GM12878 (cell line): ENCODE measurements around the gene RNF175. TPM values are rescaled to one million over a fixed set of nuclear protein-coding genes. Genes with fewer than 3 reads are reported as not detected.

Experiments used
- ATAC-seq: fragments of 200-7000 bp; cut with Tn5 transposase; 3 replicates; pipeline ENCODE4 v1.9.1; 2020; ENCODE audit warnings: mild to moderate bottlenecking, moderate library complexity
- BruUV-seq: library from RNA; stranded (reverse); fragments of 400-500 nt; replicated peaks from 2 replicates; lab custom pipeline; 2021; lab: Mats Ljungman, UMichigan
- CTCF ChIA-PET: fragments of 300-600 bp; sonication (Branson Sonifier 250); formaldehyde crosslinking; extraction: SDS; loops from one replicate; lab custom pipeline; 2021; ENCODE audit warnings: inconsistent platforms; lab: Yijun Ruan, JAX
- POLR2A ChIA-PET: fragments of 350-600 bp; formaldehyde crosslinking; extraction: SDS; loops from one replicate; lab custom pipeline; 2021; ENCODE audit warnings: inconsistent platforms; lab: Charles Lee
- RAD21 ChIA-PET: fragments of 300-600 bp; sonication (Branson Sonifier 250); formaldehyde crosslinking; loops from one replicate; lab custom pipeline; 2023; ENCODE audit warnings: antibody characterized with exemption; ENCODE audit not compliant: unreplicated experiment; lab: Charles Lee
- SMC1A ChIA-PET: fragments of 300-600 bp; sonication (Branson Sonifier 250); formaldehyde crosslinking; loops from one replicate; lab custom pipeline; 2023; ENCODE audit not compliant: unreplicated experiment, uncharacterized antibody; lab: Charles Lee
- DNase-seq: peaks from one replicate; pipeline ENCODE4 v3.0.0-alpha.2; 2011; ENCODE audit warnings: low read depth, low spot score
- FAIRE-seq: peaks from 3 replicates; lab custom pipeline; 2011; peaks lifted over from hg19 to GRCh38; lab: Jason Lieb, UNC
- H2AFZ ChIP-seq: 2 replicates; pipeline ENCODE4 v1.6.0; 2011; ENCODE audit warnings: low read depth, low read length, control low read depth; ENCODE audit not compliant: control insufficient read depth
- H3K27ac ChIP-seq: 2 replicates; pipeline ENCODE4 v1.5.1; 2011; ENCODE audit warnings: control low read depth; ENCODE audit not compliant: control insufficient read depth, insufficient read depth
- H3K27me3 ChIP-seq, 2 experiments: replicated peaks in 1 of 2; 2 replicates each; pipeline versions ENCODE4 v1.6.0 to v1.6.1; 2011; ENCODE audit warnings: low read length in 1 of 2; ENCODE audit not compliant: control insufficient read depth in 2 of 2, insufficient read depth in 2 of 2
- H3K36me3 ChIP-seq, 2 experiments: 2 replicates each; pipeline ENCODE4 v1.5.1; 2011; ENCODE audit warnings: low read length in 1 of 2; ENCODE audit not compliant: control insufficient read depth in 2 of 2, insufficient read depth in 2 of 2
- H3K4me1 ChIP-seq: 2 replicates; pipeline ENCODE4 v1.6.1; 2011; ENCODE audit warnings: mild to moderate bottlenecking, low read length, moderate library complexity, mixed read lengths; ENCODE audit not compliant: control insufficient read depth, insufficient read depth
- H3K4me2 ChIP-seq: 2 replicates; pipeline ENCODE4 v1.6.0; 2011; ENCODE audit warnings: control low read depth; ENCODE audit not compliant: control insufficient read depth, insufficient read depth
- H3K4me3 ChIP-seq: fragments of 200-600 bp; sonication (generic); 2 replicates; pipeline ENCODE4 v1.5.1; 2016
- H3K79me2 ChIP-seq: 2 replicates; pipeline ENCODE4 v1.6.0; 2011; ENCODE audit warnings: low read length; ENCODE audit not compliant: control insufficient read depth, insufficient read depth
- H3K9ac ChIP-seq: 2 replicates; pipeline ENCODE4 v1.8.0; 2011; ENCODE audit warnings: low read length, control low read depth, mixed read lengths; ENCODE audit not compliant: control insufficient read depth, insufficient read depth
- H3K9me3 ChIP-seq: replicated peaks from 3 replicates; pipeline ENCODE4 v1.5.1; 2011; ENCODE audit warnings: mild to moderate bottlenecking, low read length; ENCODE audit not compliant: control insufficient read depth, insufficient read depth
- H4K20me1 ChIP-seq: 2 replicates; pipeline ENCODE4 v1.6.0; 2011; ENCODE audit not compliant: control insufficient read depth, insufficient read depth
- CHD4 ChIP-seq: fragments of 200-600 bp; sonication (generic); IDR thresholded peaks from 2 replicates; pipeline ENCODE4 v1.6.1; 2016; ENCODE audit warnings: mild to moderate bottlenecking
- FOXM1 ChIP-seq: IDR thresholded peaks from 2 replicates; pipeline ENCODE4 v1.6.1; 2012; ENCODE audit warnings: low read depth, mild to moderate bottlenecking, inconsistent platforms, low read length, moderate library complexity
- HDAC6 ChIP-seq: fragments of 200-600 bp; sonication (generic); IDR thresholded peaks from one replicate; pipeline ENCODE4 v1.8.0; 2017; ENCODE audit warnings: antibody characterized with exemption; ENCODE audit not compliant: unreplicated experiment
- NRF1 ChIP-seq: conservative IDR thresholded peaks from 2 replicates; pipeline ENCODE4 v1.6.1; 2011; ENCODE audit warnings: mild to moderate bottlenecking, low read depth, low read length, improper control_type of control experiment
- POLR2AphosphoS5 ChIP-seq: IDR thresholded peaks from 2 replicates; pipeline ENCODE4 v1.6.1; 2011; ENCODE audit warnings: mild to moderate bottlenecking, low read length, inconsistent platforms
- SIX5 ChIP-seq: IDR thresholded peaks from 2 replicates; pipeline ENCODE4 v1.6.1; 2011; ENCODE audit warnings: mild to moderate bottlenecking, low read depth, low read length, moderate library complexity; ENCODE audit not compliant: severe bottlenecking
- STAT3 ChIP-seq: IDR thresholded peaks from 2 replicates; pipeline ENCODE4 v1.6.1; 2011; ENCODE audit warnings: low read depth, low read length, improper control_type of control experiment
- TCF7 ChIP-seq: IDR thresholded peaks from 2 replicates; pipeline ENCODE4 v1.6.1; 2014; ENCODE audit warnings: antibody characterized with exemption, borderline replicate concordance
- YY1 ChIP-seq: IDR thresholded peaks from 2 replicates; pipeline ENCODE4 v1.6.1; 2011; ENCODE audit warnings: low read depth, mild to moderate bottlenecking, low read length
- ZNF592 ChIP-seq: fragments of 450-650 bp; IDR thresholded peaks from 2 replicates; pipeline ENCODE4 v1.6.1; 2017; ENCODE audit warnings: mild to moderate bottlenecking, moderate library complexity
- ZNF687 ChIP-seq: fragments of 450-650 bp; IDR thresholded peaks from 2 replicates; pipeline ENCODE4 v1.6.1; 2017; ENCODE audit warnings: mild to moderate bottlenecking, moderate library complexity
- WGBS: methylation state at CpG from one replicate; pipeline ENCODE4 v1.1.6; 2016; ENCODE audit warnings: low lambda C conversion rate; ENCODE audit not compliant: insufficient replicate concordance, insufficient coverage; ENCODE audit errors: missing lambda C conversion rate; 5-methylcytosine and 5-hydroxymethylcytosine counted together
- in situ Hi-C: fragments of 300-500 bp; cut with MboI; formaldehyde crosslinking; loops from 9 replicates; pipeline ENCODE4 v1.14.3; 2018; ENCODE audit warnings: mixed read lengths
- intact Hi-C: fragments of 100-400 bp; cut with micrococcal nuclease; formaldehyde crosslinking; loops from one replicate; pipeline ENCODE4 v1.14.2; 2022; ENCODE audit not compliant: unreplicated experiment
- polyA plus RNA-seq, 11 experiments: library from polyadenylated mRNA; depleted of rRNA in 4 of 11; unstranded in 6 of 11; stranded (reverse) in 5 of 11; fragments of >200 nt; fragmentation: Nextera tagmentation in 4 of 11; fragmentation: Illumina TruSeq in 1 of 11; extraction: Ambion mirVana in 4 of 11; extraction: Trizol in 1 of 11; gene quantifications; 1 replicate in 1 of 11; 2 replicates in 10 of 11; pipeline versions ENCODE4 v1.2.1 to v1.2.3, GENCODE V29; 2011 to 2016; ENCODE audit warnings: inconsistent platforms in 2 of 11, missing spikeins in 2 of 11, low read depth in 1 of 11
- total RNA-seq, 4 experiments: library from RNA; depleted of rRNA in 3 of 4; stranded (reverse); fragments of >200 nt in 3 of 4; fragmentation: Illumina TruSeq in 1 of 4; extraction: Trizol in 1 of 4; gene quantifications; 2 replicates each; pipeline versions ENCODE4 v1.2.1 to v1.2.3, GENCODE V29; 2013 to 2021

RNF175 gene
- total and polyA plus RNA-seq, 10 of the 15 experiments (the other 5 are each of a cell fraction or from before 2014, with no cell fraction given), result not detected

- no peaks in the 10 kb centered on the region for H3K36me3 ChIP-seq
- ATAC-seq (no peak), DNase-seq (no peak), FAIRE-seq (no peak)
- ChIA-PET POLR2A (no interaction called here), SMC1A (interaction anchor here (2.1 kb wide), 1 partner anchor 295 kb away, joined by 6 read pairs; no protein-coding TSS in a partner anchor), RAD21 (no interaction called here), CTCF (interaction anchor here (0.6 to 2.7 kb wide), 4 partner anchors 9 to 1621 kb away, joined by 3 to 25 read pairs (median 4); no protein-coding TSS in a partner anchor)
- no peak overlapping the region for H2AFZ ChIP-seq
- no peak overlapping the region for H3K9ac ChIP-seq
- no peaks in the 10 kb centered on the region for H4K20me1 ChIP-seq
- H3K4me2 ChIP-seq, result no peak overlapping the region
- 86% methylated on average over 1 of the region's 1 CpG for WGBS
- H3K9me3 ChIP-seq, result no peaks in the 10 kb centered on the region
- no peaks in the 10 kb centered on the region for H3K79me2 ChIP-seq
- in situ Hi-C loops (no loop called here), intact Hi-C loops (loop anchor here (10.0 kb wide), 1 partner anchor 228 kb away; no protein-coding TSS in a partner anchor)
- no peak overlapping the region for H3K27ac ChIP-seq
- peaks cover 27 to 31% of the 10 kb centered on the region in 2 experiments for H3K27me3 ChIP-seq
- no TSS peak for BruUV-seq
- no peak for TF ChIP-seq HDAC6
- no peak for TF ChIP-seq SIX5
- TF ChIP-seq FOXM1, result no peak
- TF ChIP-seq TCF7, result no peak
- no peak for TF ChIP-seq NRF1
- TF ChIP-seq CHD4, result no peak
- no peak for TF ChIP-seq STAT3
- no peak for TF ChIP-seq ZNF687
- TF ChIP-seq YY1, result no peak
- no peak for TF ChIP-seq ZNF592
- no peak for TF ChIP-seq POLR2AphosphoS5
- no peaks in the 10 kb centered on the region for H3K4me1 ChIP-seq
- no peak overlapping the region for H3K4me3 ChIP-seq
These were observed 27.3 kb upstream of the RNF175 start for GRCh38 chr4:153787061-153787560.
